DND-41 (cell line): ENCODE data around the gene SMG5.
"Not testable (repeated sequence)": the region's sequence is repeated elsewhere in the genome, so short reads cannot be mapped to it uniquely, and the experiment has no call there.

Experiments used
- ATAC-seq: fragments of 200-7000 bp; cut with Tn5 transposase; 3 replicates; pipeline ENCODE4 v1.9.1; 2021; ENCODE audit warnings: low read depth; ENCODE audit not compliant: insufficient read depth
- DNase-seq: peaks from one replicate; pipeline ENCODE4 v3.0.0-alpha.2; 2020
- H2AFZ ChIP-seq: 2 replicates; pipeline ENCODE4 v1.6.0; 2012; ENCODE audit warnings: low read depth, low read length
- H3K27ac ChIP-seq: 2 replicates; pipeline ENCODE4 v1.5.1; 2012; ENCODE audit warnings: low read length, inconsistent platforms
- H3K27me3 ChIP-seq: fragments of 200-600 bp; sonication (generic); 2 replicates; pipeline ENCODE4 v1.6.0; 2012; ENCODE audit warnings: low read length, mild to moderate bottlenecking, inconsistent platforms; ENCODE audit not compliant: insufficient read depth, poor library complexity
- H3K36me3 ChIP-seq: 2 replicates; pipeline ENCODE4 v1.5.1; 2012; ENCODE audit warnings: low read length, inconsistent platforms; ENCODE audit not compliant: insufficient read depth
- H3K4me1 ChIP-seq: 2 replicates; pipeline ENCODE4 v1.5.1; 2012; ENCODE audit warnings: mild to moderate bottlenecking, low read length; ENCODE audit not compliant: insufficient read depth
- H3K4me2 ChIP-seq: 2 replicates; pipeline ENCODE4 v1.6.0; 2012; ENCODE audit warnings: mild to moderate bottlenecking, moderate library complexity, low read length, inconsistent platforms; ENCODE audit not compliant: insufficient read depth
- H3K4me3 ChIP-seq, 2 experiments: fragments of 200-600 bp in 1 of 2; shearing (Covaris generic) in 1 of 2; 2 replicates each; pipeline ENCODE4 v1.5.1; 2012 to 2016; ENCODE audit warnings: inconsistent platforms in 2 of 2, low read length in 2 of 2, mild to moderate bottlenecking in 2 of 2, low read depth in 1 of 2, moderate library complexity in 1 of 2
- H3K79me2 ChIP-seq: 2 replicates; pipeline ENCODE4 v1.6.0; 2012; ENCODE audit warnings: low read length, inconsistent platforms; ENCODE audit not compliant: insufficient read depth
- H3K9ac ChIP-seq: 2 replicates; pipeline ENCODE4 v1.6.0; 2012; ENCODE audit warnings: low read depth, mild to moderate bottlenecking, inconsistent platforms, low read length, moderate library complexity
- H3K9me3 ChIP-seq: 2 replicates; pipeline ENCODE4 v1.5.1; 2012; ENCODE audit warnings: low read length, moderate library complexity, mild to moderate bottlenecking, inconsistent platforms; ENCODE audit not compliant: insufficient read depth, severe bottlenecking
- H4K20me1 ChIP-seq: 2 replicates; pipeline ENCODE4 v1.6.0; 2012; ENCODE audit warnings: low read length; ENCODE audit not compliant: insufficient read depth
- EZH2 ChIP-seq: IDR thresholded peaks from 3 replicates; pipeline ENCODE4 v1.6.1; 2012; ENCODE audit warnings: borderline replicate concordance, low read depth, mild to moderate bottlenecking, moderate library complexity, low read length, inconsistent platforms; ENCODE audit not compliant: severe bottlenecking
- TF ChIP-seq, protein P1 (sequence below): IDR thresholded peaks from 2 replicates; pipeline ENCODE4 v1.5.1; 2012; ENCODE audit warnings: borderline replicate concordance, low read length, moderate library complexity, mild to moderate bottlenecking; ENCODE audit not compliant: poor library complexity, severe bottlenecking; ENCODE audit errors: extremely low read depth

SMG5 gene

DNA sequence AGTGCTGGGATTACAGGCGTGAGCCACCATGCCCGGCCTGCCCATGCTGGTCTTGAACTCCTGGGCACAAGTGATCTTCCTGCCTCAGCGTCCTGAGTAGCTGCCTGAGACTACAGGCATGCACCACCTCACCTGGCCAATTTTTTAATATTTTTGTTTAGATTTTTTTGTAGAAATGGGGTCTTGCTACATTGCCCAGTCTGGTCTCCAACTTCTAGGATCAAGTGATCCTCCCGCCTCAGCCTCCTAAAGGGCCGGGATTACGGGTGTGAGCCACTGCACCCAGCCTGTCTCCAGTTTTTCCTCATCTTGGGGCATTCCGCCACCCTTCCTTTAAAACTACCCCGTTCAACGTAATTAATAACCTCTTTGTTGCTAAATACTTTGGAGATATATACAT, 62.4 kb downstream of the SMG5 start:
- Histone ChIP-seq H3K4me2 (no peak overlapping the region), H3K27me3 (no peaks in the 10 kb centered on the region), H2AFZ (no peak overlapping the region), H3K9ac (no peak overlapping the region), H3K9me3 (no peaks in the 10 kb centered on the region), H3K36me3 (peaks cover 26% of the 10 kb centered on the region), H3K79me2 (peaks cover 31% of the 10 kb centered on the region), H3K27ac (no peak overlapping the region), H3K4me1 (no peaks in the 10 kb centered on the region), H4K20me1 (no peaks in the 10 kb centered on the region; the same call in 1 of the 2 replicates), H3K4me3 (no peak overlapping the region)
- ATAC-seq (no peak), DNase-seq (no peak)
- no peak for TF ChIP-seq EZH2
- TF ChIP-seq, protein P1, sequence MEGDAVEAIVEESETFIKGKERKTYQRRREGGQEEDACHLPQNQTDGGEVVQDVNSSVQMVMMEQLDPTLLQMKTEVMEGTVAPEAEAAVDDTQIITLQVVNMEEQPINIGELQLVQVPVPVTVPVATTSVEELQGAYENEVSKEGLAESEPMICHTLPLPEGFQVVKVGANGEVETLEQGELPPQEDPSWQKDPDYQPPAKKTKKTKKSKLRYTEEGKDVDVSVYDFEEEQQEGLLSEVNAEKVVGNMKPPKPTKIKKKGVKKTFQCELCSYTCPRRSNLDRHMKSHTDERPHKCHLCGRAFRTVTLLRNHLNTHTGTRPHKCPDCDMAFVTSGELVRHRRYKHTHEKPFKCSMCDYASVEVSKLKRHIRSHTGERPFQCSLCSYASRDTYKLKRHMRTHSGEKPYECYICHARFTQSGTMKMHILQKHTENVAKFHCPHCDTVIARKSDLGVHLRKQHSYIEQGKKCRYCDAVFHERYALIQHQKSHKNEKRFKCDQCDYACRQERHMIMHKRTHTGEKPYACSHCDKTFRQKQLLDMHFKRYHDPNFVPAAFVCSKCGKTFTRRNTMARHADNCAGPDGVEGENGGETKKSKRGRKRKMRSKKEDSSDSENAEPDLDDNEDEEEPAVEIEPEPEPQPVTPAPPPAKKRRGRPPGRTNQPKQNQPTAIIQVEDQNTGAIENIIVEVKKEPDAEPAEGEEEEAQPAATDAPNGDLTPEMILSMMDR: no peak

DNA sequence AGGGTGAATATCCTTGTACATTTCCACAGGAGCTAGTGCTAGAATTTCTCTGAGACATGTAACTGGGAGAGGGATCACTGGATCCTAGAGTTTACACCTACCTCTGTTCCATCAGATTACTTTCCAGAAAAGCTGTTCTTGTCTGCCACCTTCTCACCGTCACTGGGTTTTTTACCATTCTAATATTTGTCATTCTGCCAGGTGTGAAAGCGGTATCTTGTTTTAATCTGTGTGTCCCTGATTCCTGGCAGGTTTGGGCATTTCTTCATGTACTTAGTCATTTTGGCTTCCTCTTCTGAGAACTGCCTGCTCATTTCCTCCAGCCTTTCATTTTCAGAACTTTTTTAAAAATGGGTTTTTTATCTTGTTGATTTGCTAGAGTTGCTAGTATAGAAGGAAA, 64.8 kb downstream of the SMG5 start:
- Histone ChIP-seq H3K27me3 (no peaks in the 10 kb centered on the region), H3K9ac (no peak overlapping the region), H3K4me2 (no peak overlapping the region), H3K9me3 (no peaks in the 10 kb centered on the region), H3K79me2 (peaks cover 50% of the 10 kb centered on the region), H3K4me3 (no peak overlapping the region), H3K4me1 (peaks cover 11% of the 10 kb centered on the region), H4K20me1 (no peaks in the 10 kb centered on the region; the same call in 1 of the 2 replicates), H2AFZ (no peak overlapping the region), H3K36me3 (peaks cover 26% of the 10 kb centered on the region), H3K27ac (no peak overlapping the region)
- ATAC-seq (no peak), DNase-seq (no peak)
- TF ChIP-seq EZH2: no peak
- TF ChIP-seq, protein P1: no peak

DNA sequence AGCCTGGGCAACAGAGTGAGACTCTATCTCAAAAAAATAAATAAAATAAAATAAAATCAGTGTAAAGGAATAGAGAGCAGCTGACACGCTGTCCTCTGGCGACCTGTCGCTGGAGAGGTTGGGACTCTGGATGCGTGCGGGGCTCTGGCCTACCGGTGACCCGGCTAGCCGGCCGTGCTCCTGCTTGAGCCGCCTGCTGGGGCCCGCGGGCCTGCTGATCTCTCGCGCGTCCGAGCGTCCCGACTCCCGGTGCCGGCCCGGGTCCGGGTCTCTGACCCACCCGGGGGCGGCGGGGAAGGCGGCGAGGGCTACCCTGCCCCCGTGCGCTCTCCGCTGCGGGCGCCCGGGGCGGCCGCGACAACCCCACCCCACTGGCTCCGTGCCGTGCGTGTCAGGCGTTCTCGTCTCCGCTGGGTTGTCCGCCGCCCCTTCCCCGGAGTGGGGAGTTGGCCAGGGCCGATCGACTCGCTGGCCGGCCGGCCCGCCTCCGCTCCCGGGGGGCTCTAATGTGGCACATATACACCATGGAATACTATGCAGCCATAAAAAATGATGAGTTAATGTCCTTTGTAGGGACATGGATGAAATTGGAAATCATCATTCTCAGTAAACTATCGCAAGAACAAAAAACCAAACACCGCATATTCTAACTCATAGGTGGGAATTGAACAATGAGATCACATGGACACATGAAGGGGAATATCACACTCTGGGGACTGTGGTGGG, 66.1 kb downstream of the SMG5 start:
- not testable (repeated sequence) for DNase-seq, H4K20me1 ChIP-seq, H2AFZ ChIP-seq, H3K27me3 ChIP-seq, H3K4me3 ChIP-seq, H3K4me2 ChIP-seq, H3K9me3 ChIP-seq, ATAC-seq, H3K27ac ChIP-seq, H3K9ac ChIP-seq
- H3K79me2 ChIP-seq: peaks cover 50% of the 10 kb centered on the region
- peaks cover 21% of the 10 kb centered on the region; the same call in 1 of the 2 replicates for H3K36me3 ChIP-seq
- peaks cover 22% of the 10 kb centered on the region for H3K4me1 ChIP-seq

DNA sequence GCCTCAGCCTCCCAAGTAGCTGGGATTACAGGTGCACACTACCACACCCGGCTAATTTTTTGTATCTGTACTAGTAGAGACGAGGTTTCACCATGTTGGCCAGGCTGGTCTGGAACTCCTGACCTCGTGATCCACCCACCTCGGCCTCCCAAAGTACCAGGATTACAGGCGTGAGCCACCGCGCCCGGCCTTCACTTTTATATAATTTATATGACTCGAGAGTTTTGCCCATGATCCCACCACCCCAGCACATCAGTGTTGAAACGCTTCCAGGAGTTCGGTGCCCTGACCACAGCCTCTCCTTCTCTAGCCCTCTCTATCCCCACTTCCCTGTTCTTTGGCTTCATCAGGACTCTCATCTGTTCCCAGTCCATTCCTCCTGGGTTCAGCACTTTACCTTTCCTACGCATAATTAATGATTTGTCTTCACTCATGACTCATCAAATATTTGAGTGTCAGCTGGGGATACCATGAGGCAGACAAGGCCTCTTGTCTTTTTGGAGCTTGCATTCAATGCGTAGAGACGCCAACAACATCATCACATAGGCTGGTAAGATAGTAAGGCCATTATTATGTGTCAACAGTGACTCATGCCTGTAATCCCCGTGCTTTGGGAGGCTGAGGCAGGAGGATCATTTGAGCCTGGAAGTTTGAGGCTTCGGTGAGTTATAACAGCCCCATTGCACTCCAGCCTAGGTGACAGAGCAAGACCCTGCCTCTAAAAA, 68.4 kb downstream of the SMG5 start:
- H2AFZ ChIP-seq: no peak overlapping the region
- H3K9me3 ChIP-seq: no peaks in the 10 kb centered on the region
- peak overlapping the region; percentile 59 to 75; a peak in 3 of 4 replicates for H3K4me3 ChIP-seq
- no peaks in the 10 kb centered on the region; the same call in 1 of the 2 replicates for H4K20me1 ChIP-seq
- TF ChIP-seq, protein P1: no peak
- no peaks in the 10 kb centered on the region for H3K27me3 ChIP-seq
- peaks cover 42% of the 10 kb centered on the region for H3K79me2 ChIP-seq
- peak overlapping the region; percentile 78 for H3K9ac ChIP-seq
- peak overlapping the region; percentile 88 for H3K4me2 ChIP-seq
- peaks cover 32% of the 10 kb centered on the region for H3K36me3 ChIP-seq
- no peak overlapping the region for H3K27ac ChIP-seq
- peaks cover 23% of the 10 kb centered on the region for H3K4me1 ChIP-seq
- ATAC-seq (no peak), DNase-seq (no peak)
